Gastrocnemius medialis (tissue), 4 donors: ENCODE results near the gene MAD1L1.

ENCODE experiments used
- POLR2A ChIP-seq, 2 donors: fragments of 450-650 bp; IDR thresholded peaks; one replicate each; pipeline ENCODE4 v1.6.1; 2017; ENCODE audit warnings: antibody characterized with exemption in 2 of 2, mild to moderate bottlenecking in 2 of 2, moderate library complexity in 2 of 2
- TF ChIP-seq, protein P1 (sequence below), 5 experiments: fragments of 450-650 bp in 3 of 5; fragments of 200-600 bp in 2 of 5; sonication (generic) in 2 of 5; IDR thresholded peaks in 4 of 5; conservative IDR thresholded peaks in 1 of 5; 1 replicate in 4 of 5; 2 replicates in 1 of 5; pipeline ENCODE4 v1.5.1; 2016 to 2019; ENCODE audit warnings: antibody characterized with exemption in 5 of 5, mild to moderate bottlenecking in 3 of 5, moderate library complexity in 3 of 5

DNA sequence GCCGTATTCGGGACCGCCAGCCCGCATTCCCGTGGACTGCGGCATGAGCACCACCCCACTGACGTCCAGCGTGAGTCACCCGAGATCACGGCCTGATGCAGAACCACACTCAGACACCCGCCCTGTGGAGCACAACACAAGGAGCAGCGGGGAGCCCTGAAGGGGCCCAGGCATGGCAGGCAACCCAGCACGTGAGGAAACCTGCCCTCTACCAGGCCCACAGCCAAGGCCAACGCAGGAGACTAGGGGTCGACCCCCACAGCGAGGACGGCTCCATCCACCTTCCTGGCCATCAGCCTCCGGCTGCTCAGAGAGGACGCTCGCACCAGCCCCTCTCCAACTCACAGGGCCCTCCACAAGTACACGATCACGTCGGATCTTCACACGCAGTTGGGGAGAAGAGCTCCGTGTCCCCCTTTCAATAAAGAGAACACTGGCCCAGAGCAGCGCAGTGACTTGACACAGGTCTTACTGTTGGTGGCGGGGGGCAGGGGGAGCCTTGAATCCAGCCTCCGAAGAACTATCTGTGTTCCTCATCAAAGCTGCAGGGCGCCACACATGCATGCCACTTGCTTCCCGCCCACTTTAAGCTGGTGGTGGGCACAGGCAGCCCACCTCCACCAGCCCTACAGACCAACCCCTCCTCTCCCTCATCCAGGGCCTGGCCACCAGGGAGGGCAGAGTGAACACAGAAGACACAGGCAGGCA lies 22.0 kb downstream of the MAD1L1 start:
- TF ChIP-seq, protein P1, sequence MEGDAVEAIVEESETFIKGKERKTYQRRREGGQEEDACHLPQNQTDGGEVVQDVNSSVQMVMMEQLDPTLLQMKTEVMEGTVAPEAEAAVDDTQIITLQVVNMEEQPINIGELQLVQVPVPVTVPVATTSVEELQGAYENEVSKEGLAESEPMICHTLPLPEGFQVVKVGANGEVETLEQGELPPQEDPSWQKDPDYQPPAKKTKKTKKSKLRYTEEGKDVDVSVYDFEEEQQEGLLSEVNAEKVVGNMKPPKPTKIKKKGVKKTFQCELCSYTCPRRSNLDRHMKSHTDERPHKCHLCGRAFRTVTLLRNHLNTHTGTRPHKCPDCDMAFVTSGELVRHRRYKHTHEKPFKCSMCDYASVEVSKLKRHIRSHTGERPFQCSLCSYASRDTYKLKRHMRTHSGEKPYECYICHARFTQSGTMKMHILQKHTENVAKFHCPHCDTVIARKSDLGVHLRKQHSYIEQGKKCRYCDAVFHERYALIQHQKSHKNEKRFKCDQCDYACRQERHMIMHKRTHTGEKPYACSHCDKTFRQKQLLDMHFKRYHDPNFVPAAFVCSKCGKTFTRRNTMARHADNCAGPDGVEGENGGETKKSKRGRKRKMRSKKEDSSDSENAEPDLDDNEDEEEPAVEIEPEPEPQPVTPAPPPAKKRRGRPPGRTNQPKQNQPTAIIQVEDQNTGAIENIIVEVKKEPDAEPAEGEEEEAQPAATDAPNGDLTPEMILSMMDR (IDR thresholded peaks at IDR 0.05 in 4 of 5, conservative IDR thresholded peaks at IDR 0.05 in 1 of 5) = no peak
- no peak for TF ChIP-seq POLR2A (IDR thresholded peaks at IDR 0.05)
